Central memory CD4-positive, alpha-beta T cell (primary cell): Measurements from ENCODE around the gene MMP11.
"Not testable (repeated sequence)": the region's sequence is repeated elsewhere in the genome, so short reads cannot be mapped to it uniquely, and the experiment has no call there.

Experiments
- DNase-seq: peaks from one replicate; pipeline ENCODE4 v3.0.0; 2022
- total RNA-seq, 3 experiments: gene quantifications; one replicate each; lab custom pipeline; 2026; lab: John Stamatoyannopoulos, UW

MMP11 gene, protein sequence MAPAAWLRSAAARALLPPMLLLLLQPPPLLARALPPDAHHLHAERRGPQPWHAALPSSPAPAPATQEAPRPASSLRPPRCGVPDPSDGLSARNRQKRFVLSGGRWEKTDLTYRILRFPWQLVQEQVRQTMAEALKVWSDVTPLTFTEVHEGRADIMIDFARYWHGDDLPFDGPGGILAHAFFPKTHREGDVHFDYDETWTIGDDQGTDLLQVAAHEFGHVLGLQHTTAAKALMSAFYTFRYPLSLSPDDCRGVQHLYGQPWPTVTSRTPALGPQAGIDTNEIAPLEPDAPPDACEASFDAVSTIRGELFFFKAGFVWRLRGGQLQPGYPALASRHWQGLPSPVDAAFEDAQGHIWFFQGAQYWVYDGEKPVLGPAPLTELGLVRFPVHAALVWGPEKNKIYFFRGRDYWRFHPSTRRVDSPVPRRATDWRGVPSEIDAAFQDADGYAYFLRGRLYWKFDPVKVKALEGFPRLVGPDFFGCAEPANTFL
- total RNA-seq, result 0.63 to 2.3 (median 1.7) reads per million in 3 experiments

DNA sequence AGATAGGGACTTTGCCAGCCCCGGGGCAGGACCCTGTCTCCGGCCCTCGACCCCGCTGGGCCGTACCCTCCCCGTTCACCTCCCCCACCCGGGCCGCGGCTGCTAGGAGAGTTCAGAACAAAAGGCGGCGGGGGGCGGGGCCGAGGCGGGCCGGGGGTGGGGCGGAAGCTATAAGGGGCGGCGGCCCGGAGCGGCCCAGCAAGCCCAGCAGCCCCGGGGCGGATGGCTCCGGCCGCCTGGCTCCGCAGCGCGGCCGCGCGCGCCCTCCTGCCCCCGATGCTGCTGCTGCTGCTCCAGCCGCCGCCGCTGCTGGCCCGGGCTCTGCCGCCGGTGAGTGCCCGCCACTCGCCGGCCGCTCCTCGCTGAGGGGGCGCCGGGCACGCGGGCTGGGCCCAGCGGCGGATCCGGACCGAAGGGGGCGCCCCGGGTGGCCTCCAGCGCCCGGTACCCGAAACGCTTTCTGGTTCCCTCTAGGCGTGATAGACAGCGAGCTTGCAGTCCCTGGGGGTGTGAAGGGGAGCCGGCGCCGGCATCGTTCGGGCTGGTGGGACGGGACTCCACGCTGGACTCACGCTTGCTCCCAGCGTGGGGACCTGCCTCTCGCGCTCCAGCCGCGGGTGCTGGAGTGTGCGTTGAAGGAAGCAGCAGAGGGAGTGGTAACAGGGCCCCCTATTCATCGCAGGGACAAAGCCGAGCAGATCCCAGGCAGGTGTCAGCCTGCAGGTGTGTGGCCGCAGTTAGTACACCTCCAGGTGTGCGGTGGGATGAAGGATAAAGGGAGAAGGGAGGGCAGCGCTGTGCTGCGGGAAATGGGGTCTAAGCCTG is at the start of gene MMP11:
MMP11 (plus strand) TSS at position 201 of the 825 bp plus-strand sequence; CDS start at position 223, 22 bp downstream.
- no peak for DNase-seq

GRCh38 chr22:23728108-23728507 is 44.5 kb upstream of the MMP11 start:
- not testable (repeated sequence) for DNase-seq

- no peak for DNase-seq
Observed at GRCh38 chr22:23737696-23738095, 35.0 kb upstream of the MMP11 start.

DNA sequence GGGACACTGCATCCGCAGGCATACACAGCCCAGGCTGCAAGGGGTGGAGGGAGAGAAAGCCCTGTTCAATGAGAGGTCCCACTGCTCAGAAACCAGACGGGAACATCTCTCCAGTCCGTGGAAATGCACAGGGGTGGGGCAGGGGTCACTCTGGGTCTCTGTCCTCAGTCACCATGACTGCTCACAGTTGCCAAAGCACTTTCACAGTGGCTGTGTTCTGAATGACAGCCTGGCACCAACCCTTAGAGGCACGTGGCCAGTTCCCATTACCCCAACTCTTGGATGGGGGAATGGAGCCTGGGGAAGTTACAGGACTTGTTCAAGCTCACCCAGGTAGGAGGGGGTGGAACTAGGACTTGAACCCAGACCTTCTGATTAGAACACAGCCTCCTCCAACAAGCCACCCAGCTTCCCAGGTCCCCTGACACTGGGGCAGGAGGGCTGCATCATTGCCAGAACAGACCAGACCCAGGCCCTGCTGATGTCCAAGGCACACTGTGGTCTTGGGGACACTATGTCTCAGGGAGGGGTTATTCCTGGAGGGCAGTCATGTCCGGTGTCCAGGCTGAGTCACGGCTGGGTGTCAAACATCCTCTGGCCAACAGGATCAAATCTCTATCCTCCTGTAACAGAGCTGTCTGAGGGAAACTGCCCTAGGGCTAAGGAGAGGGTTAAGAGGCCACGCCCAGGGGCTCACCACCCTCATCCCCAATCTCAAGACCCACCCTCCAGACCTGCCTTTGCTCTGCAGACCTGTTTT is 30.0 kb upstream of the MMP11 start:
- DNase-seq, result no peak

- DNase-seq, result no peak
Observed at GRCh38 chr22:23743303-23743705, 29.3 kb upstream of the MMP11 start.

DNA sequence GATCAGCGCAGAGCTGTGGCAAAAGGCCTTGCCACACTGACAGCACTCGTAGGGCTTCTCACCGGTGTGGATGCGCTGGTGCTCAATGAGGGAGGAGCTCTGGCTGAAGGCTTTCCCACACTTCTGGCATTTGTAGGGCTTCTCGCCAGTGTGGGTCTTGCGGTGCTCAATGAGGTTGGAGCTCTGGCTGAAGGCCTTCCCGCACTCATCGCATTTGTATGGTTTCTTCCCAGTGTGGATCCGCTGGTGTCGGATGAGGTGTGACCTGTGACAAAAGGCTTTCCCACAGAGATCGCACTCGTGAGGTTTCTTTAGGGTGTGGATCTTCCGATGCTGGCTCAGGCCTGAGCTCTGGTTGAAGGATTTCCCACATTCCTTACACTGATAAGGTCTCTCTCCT is 28.6 kb upstream of the MMP11 start:
- no peak for DNase-seq

- no peak for DNase-seq
Observed at GRCh38 chr22:23744485-23744884, 28.2 kb upstream of the MMP11 start.

GRCh38 chr22:23745791-23746190 is 26.9 kb upstream of the MMP11 start:
- no peak for DNase-seq

GRCh38 chr22:23749841-23750301 is 22.8 kb upstream of the MMP11 start:
- no peak for DNase-seq

GRCh38 chr22:23750367-23750713 is 22.3 kb upstream of the MMP11 start:
- DNase-seq, result no peak

GRCh38 chr22:23750714-23751440 is 21.8 kb upstream of the MMP11 start, which contains the start of gene ZNF70:
Gene ZNF70 (minus strand): TSS chr22:23751112. CDS start chr22:23745140, 5,972 bp downstream.
- peak; percentile 82 for DNase-seq

GRCh38 chr22:23751441-23751996 is 21.1 kb upstream of the MMP11 start:
- DNase-seq, result no peak

DNA sequence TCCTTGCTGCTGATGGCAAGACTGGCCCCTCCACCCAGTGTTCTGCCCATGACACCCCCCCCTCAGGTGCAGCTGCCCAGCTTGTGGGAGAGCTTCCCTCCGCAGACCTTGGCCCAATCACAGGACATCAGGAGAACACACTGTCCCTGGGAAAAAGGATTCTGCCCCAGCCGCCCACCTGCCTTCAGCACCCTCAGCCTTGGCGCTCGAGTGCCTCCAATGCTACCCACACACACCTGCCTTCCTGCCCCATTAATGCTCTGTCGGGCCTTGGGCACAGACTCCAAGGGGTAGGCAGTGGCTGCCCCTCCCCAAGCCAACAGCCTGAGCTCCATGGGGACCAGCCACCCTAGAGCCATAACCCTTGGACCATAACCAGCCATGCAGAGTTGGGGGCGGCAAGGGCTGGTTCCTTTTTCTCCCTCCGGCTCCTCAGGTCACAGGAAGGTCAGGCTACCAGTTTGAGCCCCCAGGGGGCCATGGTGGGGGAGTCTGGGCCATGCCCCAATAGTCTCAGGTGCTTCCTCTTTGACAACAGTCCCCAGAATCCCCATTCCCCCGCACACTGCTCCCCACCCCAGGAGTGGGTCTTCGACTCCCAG is 20.5 kb upstream of the MMP11 start:
- no peak for DNase-seq

DNA sequence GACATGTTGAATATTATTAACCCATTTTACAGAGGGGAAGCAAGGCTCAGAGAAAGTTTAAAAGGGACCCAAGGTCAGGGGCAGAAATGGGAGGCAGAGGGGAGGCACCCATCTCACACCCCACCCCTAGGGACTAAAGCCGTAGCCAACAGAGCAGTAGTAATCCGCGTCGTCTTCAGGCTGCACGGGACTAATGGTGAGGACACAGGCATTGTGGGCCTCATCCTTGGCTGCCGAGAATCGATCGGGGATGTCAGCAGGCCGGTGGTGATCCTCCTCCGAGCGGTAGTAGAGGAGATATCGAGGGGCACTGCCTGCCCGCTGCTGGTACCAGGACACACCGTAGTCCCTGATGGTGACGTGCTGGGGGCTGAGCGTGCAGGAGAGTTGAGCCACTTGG is 19.9 kb upstream of the MMP11 start:
- no peak for DNase-seq

DNA sequence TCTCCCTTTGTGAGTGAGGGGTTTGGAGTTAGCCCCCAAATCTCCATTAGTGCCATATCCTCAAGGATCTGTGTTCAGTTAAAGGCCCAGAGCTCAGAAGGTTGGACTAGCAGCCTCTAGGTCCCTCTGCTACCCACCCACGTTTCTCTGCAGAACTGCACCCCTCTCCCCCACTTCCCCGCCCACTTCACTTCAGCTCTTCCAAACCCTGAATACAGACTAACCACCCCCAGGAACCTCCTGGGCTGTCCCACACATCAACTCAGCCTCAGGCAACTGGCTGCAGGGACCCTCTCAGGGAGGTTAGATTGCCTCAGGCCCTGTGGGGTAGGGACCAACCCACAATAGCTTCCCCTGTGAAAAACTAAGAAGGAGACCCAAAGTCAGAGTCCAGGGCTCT is 19.3 kb upstream of the MMP11 start:
- no peak for DNase-seq

DNA sequence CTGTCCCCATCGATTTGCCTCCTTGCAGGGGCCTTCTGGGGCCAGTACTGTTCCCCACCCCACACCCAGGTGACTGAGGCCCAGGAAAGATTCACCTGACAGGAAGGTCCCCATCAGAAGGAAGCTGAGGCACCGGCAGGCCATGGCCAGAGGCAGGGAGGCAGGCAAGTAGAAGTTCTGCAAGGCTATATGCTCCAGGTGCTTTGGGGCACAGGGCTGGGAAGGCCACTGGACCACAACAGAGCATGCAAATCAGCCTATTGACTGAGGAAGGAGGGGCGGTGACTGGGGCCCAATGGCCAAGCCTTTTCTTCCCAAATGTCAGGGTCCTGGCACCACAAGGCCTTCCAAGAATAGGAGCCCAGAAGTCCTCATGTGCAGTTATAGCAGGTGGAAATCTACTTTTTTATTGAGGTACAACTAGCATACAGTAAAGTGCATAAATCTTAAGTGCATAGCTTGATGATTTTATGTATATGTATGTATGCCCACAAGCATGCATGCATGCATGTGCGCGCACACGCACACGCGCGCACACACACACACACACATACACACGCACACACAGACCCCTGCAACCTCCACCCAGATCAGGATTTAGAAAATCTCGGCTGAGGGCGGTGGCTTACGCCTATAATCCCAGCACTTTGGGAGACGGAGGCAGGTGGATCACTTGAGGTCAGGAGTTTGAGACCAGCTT is 18.3 kb upstream of the MMP11 start, which contains the start of gene VPREB3:
VPREB3 (minus strand) TSS at position 206 of the 700 bp plus-strand sequence; CDS start at position 144, 62 bp downstream.
- no peak for DNase-seq

DNA sequence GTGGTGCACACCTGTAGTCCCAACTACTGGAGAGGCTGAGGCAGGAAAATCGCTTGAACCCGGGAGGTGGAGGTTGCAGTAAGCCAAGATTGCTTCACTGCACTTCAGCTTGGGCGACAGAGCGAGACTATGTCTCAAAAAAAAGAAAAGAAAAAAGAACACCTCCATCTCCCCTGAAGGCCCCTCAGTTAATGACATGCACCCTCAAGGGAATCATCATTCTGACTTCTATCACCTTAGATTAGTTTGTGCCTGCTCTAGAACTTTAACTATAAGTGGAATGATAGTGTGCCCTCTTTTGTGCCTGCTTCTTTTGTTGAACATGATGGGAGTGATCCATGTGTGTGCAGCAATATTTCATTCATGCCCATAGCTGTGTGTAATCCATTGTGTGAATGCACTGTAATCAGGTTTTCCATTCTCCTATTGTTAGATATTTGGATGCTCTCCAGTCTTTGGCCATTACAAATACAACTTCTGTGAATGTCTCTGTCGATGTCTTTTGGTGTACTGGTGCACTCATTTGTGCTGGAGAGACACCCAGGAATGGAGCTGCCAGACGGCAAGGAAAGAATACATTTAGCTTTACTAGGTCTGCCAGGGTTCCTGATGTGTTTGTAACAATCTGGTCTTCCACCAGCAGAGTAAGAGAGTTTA is 17.5 kb upstream of the MMP11 start:
- DNase-seq, result no peak

DNA sequence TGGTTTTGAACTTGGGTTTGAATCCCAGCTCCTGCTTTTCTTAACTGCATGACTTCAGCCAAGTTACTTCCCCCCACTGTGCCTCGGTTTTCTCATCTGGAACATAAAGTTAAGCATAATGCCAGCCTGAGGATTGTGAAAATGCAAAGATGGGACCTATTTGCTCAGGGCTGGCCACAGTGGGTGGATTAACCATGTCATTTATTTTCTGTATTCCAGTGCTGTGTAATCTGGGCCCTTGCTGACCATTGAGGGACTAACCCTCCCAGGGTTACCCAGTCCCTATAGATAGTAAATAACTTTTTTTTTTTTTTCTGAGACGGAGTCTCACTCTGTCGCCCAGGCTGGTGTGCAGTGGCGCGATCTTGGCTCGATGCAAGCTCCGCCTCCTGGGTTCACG is 16.9 kb upstream of the MMP11 start:
- no peak for DNase-seq

DNA sequence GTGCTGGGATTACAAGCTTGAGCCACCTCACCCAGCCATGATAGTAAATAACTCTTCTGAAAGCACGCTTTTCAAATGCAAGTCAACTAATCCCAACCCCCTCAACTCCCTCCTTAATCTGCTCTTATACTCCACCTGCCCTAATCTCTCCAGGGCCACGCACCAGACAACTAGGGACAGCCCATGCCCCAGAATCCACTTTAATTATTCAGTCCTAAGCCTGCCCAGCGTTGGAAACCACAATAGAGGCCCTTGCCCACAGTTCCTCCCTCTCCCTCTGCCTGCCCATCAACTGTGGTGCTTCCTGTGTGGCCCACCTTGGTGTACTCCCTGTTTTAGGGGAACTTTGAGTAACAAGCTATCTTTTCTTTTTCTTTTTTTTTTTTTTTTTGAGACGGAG is 15.8 kb upstream of the MMP11 start:
- DNase-seq, result no peak

DNA sequence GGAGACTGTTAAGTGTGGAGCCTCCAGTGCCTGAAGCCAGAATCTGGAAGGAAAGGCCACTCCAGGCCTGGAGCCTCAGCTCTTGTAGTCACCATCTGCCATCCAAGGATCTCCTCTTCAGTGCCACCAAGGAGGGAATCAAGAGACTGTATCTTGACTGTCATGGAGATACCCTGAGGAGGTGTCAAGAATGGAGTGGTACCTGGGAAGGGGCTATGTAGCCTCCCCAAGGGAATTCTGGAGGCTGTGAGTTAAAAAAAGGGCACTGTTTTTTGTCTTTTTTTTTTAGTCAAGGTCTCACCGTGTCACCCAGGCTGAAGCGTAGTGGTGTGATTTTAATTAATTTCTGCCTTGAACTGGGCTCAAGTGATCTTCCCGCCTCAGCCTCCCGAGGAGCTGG is 13.1 kb upstream of the MMP11 start:
- DNase-seq, result no peak
